Left lung (tissue), 10 donors: ENCODE data around the gene MRPL38. TPM values are rescaled to one million over a fixed set of nuclear protein-coding genes. Genes with fewer than 3 reads are reported as not detected.
"Not testable (repeated sequence)": the region's sequence is repeated elsewhere in the genome, so short reads cannot be mapped to it uniquely, and the experiment has no call there.

Source experiments
- ATAC-seq: fragments of 200-7000 bp; cut with Tn5 transposase; one replicate; pipeline ENCODE4 v1.9.1; 2020; ENCODE audit warnings: moderate library complexity
- DNase-seq, 4 donors: peaks; one replicate each; pipeline ENCODE4 v3.0.0-alpha.2; 2013 to 2020
- H3K27ac ChIP-seq, 2 donors: fragments of 200-600 bp; sonication (generic) in 1 of 2; one replicate each; pipeline versions ENCODE4 v1.5.0 to v1.8.0; 2020 to 2021
- H3K27me3 ChIP-seq, 2 donors: fragments of 200-600 bp; sonication (generic) in 1 of 2; one replicate each; pipeline versions ENCODE4 v1.5.0 to v1.8.0; 2020 to 2021
- H3K36me3 ChIP-seq, 2 donors: fragments of 200-600 bp; sonication (generic) in 1 of 2; one replicate each; pipeline versions ENCODE4 v1.5.0 to v1.8.0; 2020 to 2021
- H3K4me1 ChIP-seq, 2 donors: fragments of 200-600 bp; one replicate each; pipeline ENCODE4 v1.8.0; 2021
- H3K4me3 ChIP-seq, 2 donors: fragments of 200-600 bp; sonication (generic) in 1 of 2; one replicate each; pipeline versions ENCODE4 v1.5.0 to v1.8.0; 2020 to 2021; ENCODE audit warnings: mild to moderate bottlenecking in 1 of 2
- H3K9me3 ChIP-seq, 2 donors: fragments of 200-600 bp; sonication (generic) in 1 of 2; one replicate each; pipeline versions ENCODE4 v1.5.0 to v1.8.0; 2020 to 2021
- intact Hi-C, 2 donors: fragments of 100-400 bp; cut with DNase I; formaldehyde crosslinking; loops; one replicate each; pipeline versions ENCODE4 v1.11.2 to v1.14.2; 2022
- polyA plus RNA-seq, 6 donors: library from polyadenylated mRNA; unstranded; fragments of 120-200 nt; gene quantifications; one replicate each; pipeline ENCODE4 v1.2.1, GENCODE V29; 2013; ENCODE audit not compliant: insufficient read length in 6 of 6
- total RNA-seq, 2 donors: library from RNA; stranded (reverse); fragmentation: NEBNext Ultra II Directional; extraction: Animal tissue kit (Norgen Biotek cat#: 25700); gene quantifications; one replicate each; pipeline ENCODE4 v1.2.1, GENCODE V29; 2021
- TF ChIP-seq, protein P1 (sequence below), 2 donors: fragments of 200-600 bp; sonication (generic) in 1 of 2; IDR thresholded peaks; one replicate each; pipeline versions ENCODE4 v1.5.0 to v1.8.0; 2021; ENCODE audit warnings: antibody characterized with exemption in 2 of 2
- donor health status: DM: no; HTN: yes; CAD: no.
- donor health status: DM: no; HTN: no; CAD: no.

MRPL38 gene
- total and polyA plus RNA-seq, 8 donors: 61.1 to 86.4 (median 77.0) TPM

DNA sequence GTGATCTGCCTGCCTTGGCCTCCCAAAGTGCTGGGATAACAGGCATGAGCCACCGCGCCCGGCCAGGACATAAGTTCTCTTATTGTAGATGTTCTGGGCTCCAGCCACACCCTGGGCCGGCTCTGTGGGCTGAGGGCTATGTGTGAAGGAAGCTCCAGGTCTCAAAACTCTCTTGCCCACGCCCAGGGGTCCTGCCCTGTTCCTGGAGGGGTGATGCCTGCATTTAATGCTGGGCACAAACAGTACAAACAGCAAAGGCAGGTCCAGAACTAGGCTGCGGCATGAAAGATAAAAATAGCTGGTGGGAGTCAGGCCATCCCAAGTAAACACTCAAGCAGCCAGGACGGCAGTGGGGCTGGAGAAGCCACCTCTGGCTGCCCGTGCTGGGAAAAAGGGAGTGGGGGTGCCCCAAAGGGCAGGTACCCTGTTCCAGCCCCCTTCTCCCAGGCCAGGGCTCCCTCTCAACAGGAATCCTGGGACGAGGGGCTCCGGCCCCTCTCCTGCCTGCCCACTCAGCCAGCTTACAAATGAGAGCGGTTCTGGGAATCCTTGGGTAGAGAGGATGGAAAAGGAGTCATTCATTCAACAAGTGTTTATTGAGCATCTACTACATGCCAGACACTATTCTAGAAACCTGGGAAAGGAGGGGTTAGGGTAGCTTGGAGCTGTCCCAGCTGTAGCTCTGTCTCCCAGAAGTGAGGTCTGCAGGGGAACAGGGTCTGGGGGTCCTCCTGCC, 30.9 kb downstream of the MRPL38 start:
- no peak overlapping the region for H3K4me3 ChIP-seq
- H3K9me3 ChIP-seq: no peaks in the 10 kb centered on the region
- H3K36me3 ChIP-seq: peaks cover 0 to 22% of the 10 kb centered on the region in 2 donors
- intact Hi-C loops: no loop called here
- DNase-seq (no peak), ATAC-seq (no peak)
- peaks cover 0 to 32% of the 10 kb centered on the region in 2 donors for H3K27me3 ChIP-seq
- TF ChIP-seq, protein P1, sequence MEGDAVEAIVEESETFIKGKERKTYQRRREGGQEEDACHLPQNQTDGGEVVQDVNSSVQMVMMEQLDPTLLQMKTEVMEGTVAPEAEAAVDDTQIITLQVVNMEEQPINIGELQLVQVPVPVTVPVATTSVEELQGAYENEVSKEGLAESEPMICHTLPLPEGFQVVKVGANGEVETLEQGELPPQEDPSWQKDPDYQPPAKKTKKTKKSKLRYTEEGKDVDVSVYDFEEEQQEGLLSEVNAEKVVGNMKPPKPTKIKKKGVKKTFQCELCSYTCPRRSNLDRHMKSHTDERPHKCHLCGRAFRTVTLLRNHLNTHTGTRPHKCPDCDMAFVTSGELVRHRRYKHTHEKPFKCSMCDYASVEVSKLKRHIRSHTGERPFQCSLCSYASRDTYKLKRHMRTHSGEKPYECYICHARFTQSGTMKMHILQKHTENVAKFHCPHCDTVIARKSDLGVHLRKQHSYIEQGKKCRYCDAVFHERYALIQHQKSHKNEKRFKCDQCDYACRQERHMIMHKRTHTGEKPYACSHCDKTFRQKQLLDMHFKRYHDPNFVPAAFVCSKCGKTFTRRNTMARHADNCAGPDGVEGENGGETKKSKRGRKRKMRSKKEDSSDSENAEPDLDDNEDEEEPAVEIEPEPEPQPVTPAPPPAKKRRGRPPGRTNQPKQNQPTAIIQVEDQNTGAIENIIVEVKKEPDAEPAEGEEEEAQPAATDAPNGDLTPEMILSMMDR (IDR thresholded peaks at IDR 0.05): no peak
- peak overlapping the region; percentile 85 to 90 for H3K27ac ChIP-seq
- H3K4me1 ChIP-seq: peaks cover 37 to 65% of the 10 kb centered on the region in 2 donors

DNA sequence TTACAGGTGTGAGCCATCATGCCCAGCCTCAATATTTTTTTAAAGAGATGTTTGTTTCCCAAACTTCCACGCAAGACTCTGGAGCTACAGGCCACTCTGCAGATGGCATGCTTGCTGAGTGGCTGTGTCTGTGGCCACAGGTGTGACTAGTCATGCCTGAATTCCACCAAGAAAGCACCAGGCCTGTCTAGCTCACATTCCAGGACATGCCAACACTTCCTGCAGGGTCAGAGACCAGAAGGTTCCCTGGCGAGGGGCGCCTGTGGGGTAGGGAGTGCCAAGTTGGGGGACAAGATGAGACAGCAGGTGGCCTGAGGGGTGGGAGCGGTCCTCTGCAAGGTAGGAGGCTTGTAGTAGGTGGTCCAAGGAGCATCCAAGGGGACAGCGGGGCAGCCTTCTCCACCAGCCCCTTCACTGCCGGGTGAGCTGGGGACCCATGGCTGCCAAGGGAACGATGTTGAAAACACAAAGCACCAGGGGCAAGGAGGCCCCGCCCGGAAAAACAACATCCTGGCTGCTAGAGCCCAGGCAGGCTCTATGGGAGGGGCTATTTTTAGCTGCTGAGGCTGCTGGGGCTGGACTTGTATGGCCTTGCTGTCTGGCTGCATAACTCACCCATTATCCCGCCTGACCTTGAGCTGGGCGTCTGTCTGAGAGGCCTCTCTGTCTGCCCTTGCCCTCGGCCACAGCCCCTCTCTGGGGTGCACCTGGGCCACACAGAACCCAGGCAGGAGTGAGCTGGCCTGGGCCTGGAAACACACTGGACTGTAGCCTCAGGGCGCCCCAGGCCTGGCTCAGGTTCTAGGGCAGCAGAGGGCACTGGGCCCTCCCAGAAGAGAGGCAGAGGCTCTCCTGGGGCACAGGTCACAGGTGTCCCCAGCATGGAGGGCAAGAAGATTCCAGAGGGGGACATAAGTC, 32.0 kb downstream of the MRPL38 start:
- H3K27ac ChIP-seq: peak overlapping the region; percentile 85 to 90
- ATAC-seq: peak; percentile 45
- H3K4me3 ChIP-seq: no peak overlapping the region
- H3K36me3 ChIP-seq: peaks cover 0 to 22% of the 10 kb centered on the region in 2 donors
- no peaks in the 10 kb centered on the region for H3K9me3 ChIP-seq
- peaks cover 37 to 54% of the 10 kb centered on the region in 2 donors for H3K4me1 ChIP-seq
- peak in 2 of 4 donors; percentile 69 to 76 for DNase-seq
- intact Hi-C loops: no loop called here
- H3K27me3 ChIP-seq: peaks cover 0 to 22% of the 10 kb centered on the region in 2 donors
- TF ChIP-seq, protein P1 (IDR thresholded peaks at IDR 0.05): no peak

DNA sequence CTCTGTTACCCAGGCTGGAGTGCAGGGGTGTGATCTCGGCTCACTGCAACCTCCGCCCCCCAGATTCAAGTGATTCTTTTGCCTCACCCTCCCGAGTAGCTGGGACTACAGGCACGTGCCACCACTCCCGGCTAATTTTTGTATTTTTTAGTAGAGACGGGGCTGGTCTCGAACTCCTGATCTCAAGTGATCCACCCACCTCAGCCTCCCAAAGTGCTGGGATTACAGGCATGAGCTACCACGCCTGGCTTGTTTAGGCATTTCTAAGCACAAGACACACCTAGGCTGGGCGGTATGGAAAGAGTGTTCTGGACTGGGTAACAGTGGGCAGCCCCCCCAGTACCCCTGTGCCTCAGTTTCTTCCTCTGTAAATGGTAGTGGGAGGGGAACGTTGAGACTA, 34.5 kb downstream of the MRPL38 start:
- H3K27me3 ChIP-seq, H3K9me3 ChIP-seq, ATAC-seq, intact Hi-C loops, DNase-seq, H3K4me3 ChIP-seq: not testable (repeated sequence)
- H3K27ac ChIP-seq: peak overlapping the region; percentile 67 to 85
- H3K4me1 ChIP-seq: peaks cover 20 to 34% of the 10 kb centered on the region in 2 donors
- H3K36me3 ChIP-seq: peaks cover 0 to 16% of the 10 kb centered on the region in 2 donors

DNA sequence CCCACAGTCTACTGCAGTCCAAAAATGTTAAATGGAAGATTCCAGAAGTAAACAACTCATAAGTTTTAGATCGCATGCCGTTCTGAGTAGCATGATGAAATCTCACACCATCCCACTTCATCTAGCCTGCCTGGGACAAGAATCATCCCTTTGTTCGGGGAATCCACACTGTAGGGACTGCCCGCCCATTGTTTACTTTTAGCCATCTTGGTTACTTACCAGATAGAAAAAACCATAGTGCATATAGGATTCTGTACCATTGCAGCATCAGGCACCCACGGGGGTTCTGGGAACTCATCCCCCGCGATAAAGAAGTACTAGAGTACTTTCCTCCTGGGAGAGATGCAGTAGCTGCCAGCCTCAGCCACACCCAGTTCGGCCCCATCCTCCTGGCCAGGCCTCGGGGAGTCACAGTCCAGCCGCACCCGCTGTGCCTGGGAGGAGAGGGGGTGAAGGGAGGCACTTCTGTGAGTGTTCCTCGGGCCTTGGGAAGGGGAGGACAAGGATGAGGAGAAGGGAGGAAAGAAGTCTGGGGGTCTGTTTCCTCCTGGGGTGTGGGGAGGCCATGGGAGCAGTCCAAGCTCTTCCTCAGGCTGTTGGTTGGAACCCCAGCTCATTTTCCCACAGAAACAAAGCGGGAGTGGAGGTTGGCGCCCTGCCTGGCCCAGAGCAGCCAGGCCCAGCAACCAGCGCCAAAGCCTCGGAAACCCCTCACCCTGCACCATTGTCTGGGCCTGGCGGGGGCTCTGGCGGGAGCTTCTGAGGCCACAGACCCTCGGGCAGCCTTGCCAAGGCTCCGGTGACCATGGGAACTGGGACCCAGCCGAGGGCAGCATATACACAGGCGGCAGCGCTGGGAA, 35.2 kb downstream of the MRPL38 start:
- no peaks in the 10 kb centered on the region for H3K27me3 ChIP-seq
- peak; percentile 9 for ATAC-seq
- H3K36me3 ChIP-seq: peaks cover 0 to 8% of the 10 kb centered on the region in 2 donors
- TF ChIP-seq, protein P1 (IDR thresholded peaks at IDR 0.05): no peak
- no peaks in the 10 kb centered on the region for H3K9me3 ChIP-seq
- peak overlapping the region; percentile 67 to 85 for H3K27ac ChIP-seq
- intact Hi-C loops: no loop called here
- no peak overlapping the region for H3K4me3 ChIP-seq
- H3K4me1 ChIP-seq: peaks cover 26 to 34% of the 10 kb centered on the region in 2 donors
- peak in 2 of 4 donors; percentile 86 to 90 for DNase-seq

DNA sequence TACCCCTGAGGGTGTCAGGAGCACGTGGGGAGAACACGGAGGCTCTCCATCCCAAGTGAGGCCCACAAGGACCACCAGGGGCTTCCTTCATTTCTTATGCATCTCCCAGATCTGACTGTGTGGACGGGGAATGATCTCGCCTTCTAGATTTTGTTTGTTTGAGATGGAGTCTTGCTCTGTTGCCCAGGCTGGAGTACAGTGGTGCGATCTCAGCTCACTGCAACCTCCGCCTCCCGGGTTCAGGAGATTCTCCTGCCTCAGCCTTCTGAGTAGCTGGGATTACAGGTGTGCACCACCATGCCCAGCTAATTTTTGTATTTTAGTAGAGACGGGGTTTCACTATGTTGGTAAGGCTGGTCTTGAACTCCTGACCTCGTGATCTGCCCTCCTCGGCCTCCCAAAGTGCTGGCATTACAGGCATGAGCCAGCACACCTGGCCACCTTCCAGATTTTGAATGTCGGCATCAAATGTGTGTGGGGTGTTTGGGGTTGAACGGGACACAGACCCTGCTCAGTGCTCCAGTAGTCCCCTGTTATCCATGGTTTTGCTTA, 35.9 kb downstream of the MRPL38 start:
- intact Hi-C loops, ATAC-seq, H3K27me3 ChIP-seq, DNase-seq, H3K4me3 ChIP-seq, H3K9me3 ChIP-seq, H3K36me3 ChIP-seq: not testable (repeated sequence)
- peak overlapping the region; percentile 67 to 85 for H3K27ac ChIP-seq
- peaks cover 32 to 35% of the 10 kb centered on the region in 2 donors for H3K4me1 ChIP-seq

DNA sequence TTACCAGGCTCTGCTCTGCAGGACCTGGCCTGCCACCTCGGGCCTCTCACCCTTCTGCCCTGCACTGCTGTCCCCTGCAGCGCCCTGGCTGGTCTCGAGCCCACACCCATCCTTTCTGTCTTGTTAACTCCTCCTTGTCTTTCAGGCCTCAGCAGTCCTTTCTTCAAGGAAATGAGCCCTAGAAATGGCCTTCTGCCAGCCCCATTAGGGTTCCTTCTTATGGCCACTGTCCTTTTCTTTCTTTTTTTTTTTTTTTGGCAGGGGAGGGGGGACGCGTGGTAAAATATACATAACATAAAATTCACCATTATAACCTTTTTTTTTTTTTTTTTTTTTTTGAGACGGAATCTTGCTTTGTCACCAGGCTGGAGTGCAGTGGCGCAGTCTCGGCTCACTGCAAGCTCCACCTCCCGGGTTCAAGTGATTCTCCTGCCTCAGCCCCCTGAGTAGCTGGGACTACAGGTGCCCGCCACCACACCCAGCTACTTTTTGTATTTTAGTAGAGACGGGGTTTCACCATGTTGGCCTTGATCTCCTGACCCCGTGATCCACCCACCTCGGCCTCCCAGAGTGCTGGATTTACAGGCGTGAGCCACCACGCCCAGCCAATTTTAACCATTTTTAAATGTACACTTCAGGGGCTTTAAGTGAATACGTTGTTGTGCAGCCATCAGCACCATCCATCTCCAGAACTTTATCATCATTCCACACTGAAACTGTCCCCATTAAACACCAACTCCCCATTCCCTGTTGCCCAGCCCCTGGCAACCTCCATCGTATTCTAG, 39.1 kb downstream of the MRPL38 start:
- H3K36me3 ChIP-seq, DNase-seq, H3K4me3 ChIP-seq, H3K27me3 ChIP-seq, intact Hi-C loops, ATAC-seq, H3K27ac ChIP-seq, H3K9me3 ChIP-seq: not testable (repeated sequence)
- peaks cover 22 to 24% of the 10 kb centered on the region in 2 donors for H3K4me1 ChIP-seq

DNA sequence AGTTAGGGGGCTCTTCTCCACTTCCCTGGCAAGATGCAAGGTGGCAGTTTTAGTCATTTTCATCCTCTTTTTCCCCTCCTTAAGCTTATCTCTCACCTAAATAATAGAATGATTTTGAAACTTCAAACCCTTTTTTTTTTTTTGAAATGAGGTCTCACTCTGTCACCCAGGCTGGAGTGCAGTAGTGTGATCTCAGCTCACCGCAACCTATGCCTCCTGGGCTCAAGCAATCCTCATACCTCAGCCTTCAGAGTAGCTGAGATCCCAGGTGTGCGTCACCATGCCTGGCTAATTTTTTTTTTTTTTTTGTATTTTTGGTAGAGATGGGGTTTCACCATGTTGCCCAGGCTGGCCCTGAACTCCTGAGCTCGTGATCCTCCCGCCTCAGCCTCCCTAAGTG, 39.8 kb downstream of the MRPL38 start:
- ATAC-seq: peak; percentile 3
- H3K4me3 ChIP-seq, DNase-seq, H3K36me3 ChIP-seq, H3K9me3 ChIP-seq, H3K27me3 ChIP-seq, intact Hi-C loops: not testable (repeated sequence)
- Histone ChIP-seq H3K27ac (peak overlapping the region; percentile 50 to 75), H3K4me1 (peaks cover 21 to 25% of the 10 kb centered on the region in 2 donors)
